Measurements from ENCODE around the gene SEBOX.

SEBOX gene

DNA sequence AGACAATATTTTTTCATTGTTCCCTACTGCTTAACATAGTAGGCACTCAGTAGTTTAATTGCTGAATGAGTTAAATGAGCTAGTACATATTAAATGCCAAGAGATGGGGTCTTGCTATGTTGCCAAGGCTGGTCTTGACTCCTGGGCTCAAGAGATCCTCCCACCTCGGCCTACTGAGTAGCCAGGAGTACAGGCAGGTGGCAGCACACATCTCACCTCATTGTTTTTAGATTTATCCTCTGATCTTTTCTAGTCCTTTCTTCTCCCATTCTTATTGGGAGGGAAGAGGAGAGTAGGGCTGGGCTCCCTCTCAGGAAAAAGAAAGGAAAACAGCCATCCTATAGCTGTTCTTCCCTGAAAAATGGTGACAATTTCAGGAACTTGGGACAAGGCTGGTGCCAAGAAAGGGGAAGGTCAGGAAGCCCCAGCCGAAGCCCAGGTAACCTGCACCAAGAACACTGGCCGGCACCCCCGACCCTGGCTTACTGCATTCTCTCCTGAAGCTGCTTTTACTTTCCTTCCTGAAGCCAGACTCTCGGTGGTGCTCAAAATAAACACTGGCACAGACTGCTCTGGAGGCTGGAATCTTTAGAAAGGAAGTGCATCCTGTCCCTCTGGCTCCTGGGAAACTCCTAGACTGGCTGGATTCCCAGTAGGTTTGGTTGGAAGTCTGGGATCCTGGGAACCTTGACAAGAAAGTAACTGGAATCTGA is 26.8 kb downstream of the SEBOX start:
- DNase-seq = peak; percentile 65

DNA sequence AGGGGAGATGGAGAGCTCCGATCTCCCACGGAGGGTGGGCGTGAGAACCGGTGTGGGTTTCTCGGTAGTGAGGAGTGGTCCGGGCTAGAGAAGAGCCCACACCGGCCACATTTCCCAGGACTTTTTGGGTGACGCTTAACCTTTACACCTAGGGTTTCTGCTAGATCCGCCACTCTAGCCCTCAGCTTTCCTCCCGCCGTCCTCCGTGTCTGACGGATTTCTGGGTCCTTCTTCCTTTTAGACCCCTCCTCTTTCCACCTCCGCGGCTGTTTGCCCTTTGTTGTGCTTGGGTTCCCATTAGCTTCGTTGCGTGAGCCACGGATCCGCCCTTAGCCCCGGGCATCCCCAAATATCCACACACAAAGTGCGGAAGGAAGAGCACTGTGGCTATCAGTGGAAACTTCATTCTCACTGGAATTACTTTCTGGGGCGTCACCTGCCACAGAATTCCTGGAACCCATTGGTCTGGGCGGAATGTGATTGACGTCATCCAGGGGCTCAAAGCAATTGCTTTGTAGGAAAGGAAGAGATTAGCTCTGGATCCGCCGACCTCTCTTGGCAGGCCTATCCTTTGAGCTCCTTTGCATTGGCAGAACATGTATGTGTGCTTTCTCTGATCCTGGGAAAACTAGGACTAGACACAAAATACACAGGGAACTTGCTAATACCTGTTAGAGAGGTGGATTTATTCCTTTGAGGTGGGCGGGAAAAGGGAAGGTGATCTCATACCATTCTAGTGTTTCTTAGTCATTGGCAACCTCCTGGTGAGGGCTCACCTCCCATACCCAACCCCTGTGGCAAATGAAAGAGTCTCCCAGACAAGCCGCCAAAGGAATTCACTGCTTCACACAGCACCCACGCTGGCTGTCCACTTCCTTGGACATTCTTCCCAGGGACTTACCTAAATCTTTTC is 28.8 kb downstream of the SEBOX start:
- peak; percentile 89 for DNase-seq

DNA sequence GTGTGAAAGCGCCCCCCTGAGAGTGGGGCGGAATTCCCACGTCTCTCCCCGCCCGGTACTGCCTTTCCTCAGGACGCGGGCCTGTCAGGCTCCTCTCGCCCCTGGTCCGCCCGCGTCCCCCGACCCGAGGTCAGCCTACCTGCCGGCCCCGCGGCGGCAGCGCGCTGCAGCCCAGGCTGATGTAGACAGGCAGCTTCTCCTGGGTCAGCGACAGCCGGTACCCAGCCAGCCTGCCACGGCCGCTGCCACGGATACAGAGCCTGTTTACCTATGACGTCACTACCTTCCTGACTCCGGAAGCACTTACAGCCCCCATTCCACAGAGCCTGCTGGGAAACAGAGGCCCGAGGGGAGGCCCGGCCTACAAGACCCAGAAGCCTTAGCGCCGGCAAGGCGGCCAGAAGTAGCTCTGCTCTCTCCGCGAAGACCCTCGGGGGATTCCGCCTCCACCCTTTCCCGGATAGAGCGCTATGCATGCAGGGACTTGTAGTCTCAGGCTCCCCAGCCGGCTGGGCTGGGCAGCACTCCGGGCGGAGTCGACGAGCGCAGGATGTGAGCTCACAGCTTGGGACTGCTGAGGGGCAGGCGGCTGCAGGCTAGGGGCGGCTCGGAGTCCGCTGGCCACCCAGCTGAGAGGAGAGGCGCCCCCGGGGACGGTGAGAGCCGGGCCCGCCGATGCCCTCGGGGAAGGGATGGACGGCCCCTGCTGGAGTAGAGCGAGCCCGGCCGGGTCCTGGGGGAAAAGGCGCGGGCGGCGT is 29.6 kb downstream of the SEBOX start, which contains the start of the genes IFT20 and TNFAIP1:
TSS of gene IFT20 (minus strand) at position 272 of the 758 bp plus-strand sequence. CDS start 3,487 bp downstream, outside the sequence.
TSS of gene TNFAIP1 (plus strand) at position 561 of the 758 bp plus-strand sequence. CDS start 3,761 bp downstream, outside the sequence.
- DNase-seq = peak; percentile 100

DNA sequence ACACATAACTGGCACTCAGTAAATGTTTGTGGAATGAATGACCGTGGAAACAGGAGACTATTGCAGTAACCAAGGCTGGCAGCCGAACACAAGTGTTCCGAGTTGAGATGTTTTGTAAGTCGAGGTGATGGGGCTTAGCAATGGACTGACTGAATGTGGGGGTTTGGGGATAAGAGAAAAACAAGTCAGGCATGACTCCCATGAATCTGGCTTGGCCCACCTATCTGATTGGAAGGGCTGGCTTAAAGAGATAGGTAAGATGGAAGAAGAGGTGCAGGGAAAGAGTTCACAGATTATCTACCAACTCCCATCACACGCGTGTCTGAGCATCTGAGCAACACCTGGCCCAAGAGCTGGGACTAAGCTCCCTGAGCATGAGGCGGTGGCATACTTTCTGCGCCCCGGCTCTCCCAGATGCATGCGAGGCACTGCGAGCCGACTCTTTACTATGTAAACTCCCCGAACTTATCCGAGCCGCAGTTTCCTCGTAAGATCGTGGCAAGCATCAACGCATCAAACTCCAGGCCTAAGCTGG is 30.3 kb downstream of the SEBOX start:
- DNase-seq = no peak

DNA sequence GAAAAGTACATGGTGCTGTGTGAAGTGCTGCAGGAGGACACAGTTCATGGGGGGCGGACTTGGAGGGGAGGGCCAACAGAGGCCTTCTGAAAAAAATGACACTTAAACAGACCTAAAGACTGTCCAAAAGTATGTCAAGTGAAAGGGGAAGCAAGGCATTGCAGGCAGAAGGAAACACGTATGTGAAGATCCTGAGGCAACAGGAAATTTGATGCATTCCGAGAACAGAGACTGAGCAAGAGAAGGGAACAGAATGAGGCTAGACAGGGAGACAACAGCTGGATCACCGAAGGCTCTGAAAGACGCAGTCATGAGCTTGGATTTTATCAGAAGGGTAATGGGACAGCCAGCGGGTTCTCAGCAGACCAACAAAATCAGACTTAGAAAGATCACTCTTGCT is 30.8 kb downstream of the SEBOX start:
- DNase-seq = no peak

DNA sequence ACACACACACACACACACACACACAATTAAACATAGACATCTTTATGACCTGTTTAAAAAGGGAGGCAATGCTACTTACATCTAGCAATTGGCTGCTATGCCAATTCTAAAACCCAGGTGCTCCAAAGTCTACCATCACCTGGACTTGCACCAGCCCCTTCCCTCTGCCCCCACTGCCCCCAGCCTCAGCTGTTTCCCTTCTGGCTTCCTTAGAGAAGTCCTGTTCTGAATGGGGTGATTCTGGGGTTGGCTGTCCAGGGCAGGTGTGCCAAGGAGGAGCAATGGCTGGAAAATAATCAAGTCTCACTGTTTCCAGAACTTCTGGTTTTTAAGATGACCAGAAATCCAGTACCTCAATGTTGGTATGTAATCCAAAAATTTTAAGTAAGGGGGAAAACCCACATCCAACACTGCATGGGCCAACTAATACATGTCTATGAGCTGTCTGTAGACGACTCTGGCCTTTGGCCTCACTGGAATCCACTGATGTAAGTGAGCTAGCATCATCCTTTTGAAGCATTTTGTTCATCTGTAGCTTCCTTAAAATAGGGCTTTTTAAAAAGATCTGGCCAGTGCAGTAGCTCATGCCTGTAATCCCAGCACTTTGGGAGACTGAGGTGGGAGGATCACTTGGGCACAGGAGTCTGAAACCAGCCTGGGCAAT is 31.8 kb downstream of the SEBOX start:
- no peak for DNase-seq

DNA sequence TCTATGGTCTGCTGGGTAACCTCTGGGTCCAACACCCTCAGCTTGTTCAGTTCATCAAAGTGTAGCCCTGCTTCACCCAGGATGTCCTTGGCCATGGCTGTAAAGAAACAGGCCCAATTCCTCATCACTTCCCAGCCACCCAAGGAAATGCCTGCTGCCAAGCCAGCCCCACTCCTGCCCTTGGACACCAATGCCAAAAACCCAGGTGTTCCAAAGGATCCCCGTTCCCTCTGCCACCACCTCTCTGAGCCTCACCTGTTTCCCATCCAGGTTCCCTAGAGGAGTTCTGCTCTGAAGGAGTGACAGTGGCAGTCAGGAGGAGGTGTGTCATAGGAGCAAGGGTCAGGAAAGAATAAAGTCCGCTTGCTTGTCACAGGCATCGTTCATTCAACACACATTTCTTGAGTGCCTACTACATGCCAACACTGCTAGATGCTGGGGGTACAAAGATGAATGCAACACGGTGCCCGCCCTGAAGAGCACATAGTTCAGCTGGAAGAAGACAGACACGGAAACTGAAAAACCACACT is 33.0 kb downstream of the SEBOX start:
- DNase-seq = no peak

DNA sequence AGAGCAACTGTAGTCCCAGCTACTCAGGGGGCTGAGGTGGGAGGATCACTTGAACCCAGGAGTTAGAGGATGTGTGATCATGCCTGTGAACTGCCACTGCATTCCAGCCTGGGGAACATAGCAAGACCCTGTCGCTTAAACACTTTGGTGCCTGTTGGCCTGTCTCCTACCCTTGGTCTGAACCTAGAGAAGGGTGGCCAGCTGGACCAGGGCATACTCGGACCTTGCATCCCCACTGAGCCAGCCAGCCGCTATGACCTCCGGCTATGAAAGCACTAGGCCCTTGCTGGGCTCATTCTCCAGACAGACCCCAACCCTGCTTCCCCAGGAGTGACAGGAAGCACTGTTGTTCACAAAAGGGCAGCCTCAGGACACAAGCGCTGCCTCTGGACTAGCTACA is 34.3 kb downstream of the SEBOX start:
- no peak for DNase-seq

DNA sequence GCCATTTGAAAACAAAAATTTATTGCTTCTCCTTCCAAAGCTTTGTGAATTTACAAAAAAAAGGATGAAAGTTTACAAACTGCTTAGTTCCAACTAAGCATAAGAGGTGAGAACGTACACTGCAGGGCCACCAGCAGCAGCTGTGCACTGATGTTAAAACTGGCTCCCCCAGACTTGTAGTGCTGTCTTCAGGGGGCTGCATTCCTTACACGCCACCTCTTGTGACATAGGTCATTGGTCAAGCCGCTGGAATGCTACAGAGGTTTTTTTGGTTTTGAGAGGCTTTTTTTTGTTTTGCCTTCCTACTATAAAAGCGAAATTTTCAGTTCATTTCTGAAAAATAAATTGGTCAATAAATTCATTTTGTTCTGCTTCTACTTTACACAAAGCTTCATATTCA is 36.7 kb downstream of the SEBOX start:
- DNase-seq = no peak

DNA sequence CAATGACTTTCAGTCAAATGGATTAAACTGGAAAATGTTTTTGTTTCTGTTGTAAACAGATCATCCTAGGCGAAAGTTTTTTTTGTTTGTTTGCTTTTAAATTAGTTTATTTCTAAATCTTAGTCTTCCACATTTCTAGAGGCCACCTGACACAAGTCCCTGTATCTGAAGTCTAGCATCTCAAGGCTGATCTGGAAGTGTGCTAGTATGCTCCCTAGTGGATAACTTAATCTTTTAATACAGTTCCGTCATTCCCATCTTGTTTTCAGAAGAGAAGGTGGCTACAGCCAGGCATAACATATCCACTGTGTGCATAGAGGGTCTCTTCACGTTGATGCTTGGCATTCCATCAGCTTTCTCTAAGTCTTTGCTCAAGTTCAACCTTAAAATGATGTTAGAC is 37.3 kb downstream of the SEBOX start:
- no peak for DNase-seq

DNA sequence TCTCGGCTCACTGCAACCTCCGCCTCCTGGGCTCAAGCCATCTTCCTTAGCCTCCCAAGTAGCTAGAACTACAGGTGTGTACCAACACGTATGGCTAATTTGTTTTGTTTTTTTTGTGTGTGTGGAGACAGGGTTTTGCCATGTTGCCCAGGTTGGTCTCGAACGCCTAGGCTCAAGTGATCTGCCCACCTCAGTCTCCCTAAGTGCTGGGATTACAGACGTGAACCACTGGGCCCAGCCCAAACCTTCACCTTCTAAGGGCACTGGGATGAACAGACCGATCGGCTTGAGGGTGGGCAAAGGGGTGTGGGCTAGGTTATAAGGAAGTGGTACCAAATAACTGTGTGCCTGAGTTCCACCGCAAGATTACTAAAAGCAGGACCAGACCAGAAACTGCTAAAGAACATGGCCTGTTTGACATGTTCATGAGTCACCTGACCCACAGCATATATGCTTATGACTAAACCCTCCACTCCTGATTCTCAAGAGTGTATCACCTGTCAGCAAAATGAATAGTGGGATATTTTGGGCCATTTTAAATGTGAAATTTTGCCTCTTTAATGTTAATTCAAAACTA is 37.9 kb downstream of the SEBOX start:
- no peak for DNase-seq

DNA sequence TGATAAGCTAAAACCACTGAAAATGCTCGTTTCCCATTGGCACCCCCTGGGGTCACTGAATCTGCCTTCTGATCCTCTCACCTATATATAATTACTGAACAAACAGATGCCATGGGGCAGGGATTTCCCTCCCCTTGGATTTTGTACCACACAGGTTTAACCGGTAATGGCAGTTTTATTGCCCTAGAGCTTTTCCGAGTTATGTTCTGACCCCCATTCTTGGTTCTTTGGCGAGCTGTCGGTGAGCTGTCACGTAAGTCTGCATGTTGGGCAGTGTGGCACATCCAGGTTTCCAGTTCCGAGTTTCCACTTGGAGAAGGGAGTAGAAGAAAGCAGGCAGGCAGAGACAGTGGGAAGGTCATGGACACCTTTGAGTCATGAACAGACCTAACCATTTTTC is 38.9 kb downstream of the SEBOX start:
- no peak for DNase-seq

DNA sequence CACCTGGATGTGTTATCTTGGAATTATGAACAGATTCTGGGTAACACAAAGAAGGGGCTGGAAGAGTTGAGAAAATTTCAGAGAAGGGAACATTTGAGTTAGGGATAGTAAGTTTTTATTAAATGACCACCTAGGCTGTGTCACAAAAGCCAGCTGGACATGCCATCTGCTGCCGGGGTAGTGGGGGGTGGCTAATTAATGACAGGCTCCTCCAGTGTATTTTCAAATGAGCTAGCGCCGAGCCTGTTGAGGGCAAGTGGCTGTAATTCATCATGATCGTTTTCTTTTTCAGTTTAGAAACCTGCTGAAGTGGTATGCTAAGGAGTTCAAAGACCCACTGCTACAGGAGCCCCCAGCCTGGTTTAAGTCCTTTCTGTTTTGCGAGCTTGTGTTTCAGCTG is 39.8 kb downstream of the SEBOX start:
- DNase-seq = no peak

DNA sequence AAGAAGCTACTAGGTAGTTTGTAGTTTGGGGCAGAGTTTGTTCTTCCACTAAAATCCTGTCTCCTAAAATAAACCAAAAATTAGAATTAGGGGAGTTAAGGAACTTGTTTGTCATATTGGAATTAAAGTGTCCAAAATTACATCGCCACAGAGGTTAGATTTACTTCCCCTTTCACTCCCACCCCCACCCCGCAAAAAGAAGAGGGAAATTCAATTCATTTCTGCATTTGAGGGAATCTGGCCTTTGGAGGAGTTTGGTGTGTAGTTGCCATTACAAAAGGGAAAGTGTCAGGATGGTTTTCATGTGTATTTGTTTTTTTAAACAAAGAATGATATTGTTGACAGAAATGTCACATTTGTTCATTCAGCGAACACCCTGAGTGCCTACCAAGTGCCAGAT is 40.2 kb downstream of the SEBOX start:
- DNase-seq = no peak

DNA sequence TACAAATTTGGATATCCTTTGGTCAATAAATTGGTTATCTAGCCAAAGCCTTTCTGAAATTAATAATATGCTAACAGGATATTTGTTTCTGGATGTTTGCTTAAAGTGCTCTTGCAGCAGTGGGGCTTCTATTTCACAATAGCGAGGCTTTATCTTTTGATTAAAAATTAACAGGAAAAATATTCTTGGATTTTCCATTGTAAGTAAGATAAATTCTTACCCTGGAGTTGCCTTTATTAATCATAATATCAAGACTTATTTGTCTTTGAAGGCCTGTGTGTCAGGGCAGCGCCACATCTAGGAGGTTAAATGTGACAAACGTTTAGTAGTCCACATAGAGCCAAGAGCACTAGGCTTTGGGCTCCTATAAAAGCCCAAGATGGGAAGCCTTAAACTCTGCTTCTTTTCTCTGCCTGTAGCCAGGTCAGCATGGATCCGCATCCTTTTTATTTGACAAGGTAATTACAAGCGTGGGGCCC is 40.7 kb downstream of the SEBOX start:
- DNase-seq = no peak

DNA sequence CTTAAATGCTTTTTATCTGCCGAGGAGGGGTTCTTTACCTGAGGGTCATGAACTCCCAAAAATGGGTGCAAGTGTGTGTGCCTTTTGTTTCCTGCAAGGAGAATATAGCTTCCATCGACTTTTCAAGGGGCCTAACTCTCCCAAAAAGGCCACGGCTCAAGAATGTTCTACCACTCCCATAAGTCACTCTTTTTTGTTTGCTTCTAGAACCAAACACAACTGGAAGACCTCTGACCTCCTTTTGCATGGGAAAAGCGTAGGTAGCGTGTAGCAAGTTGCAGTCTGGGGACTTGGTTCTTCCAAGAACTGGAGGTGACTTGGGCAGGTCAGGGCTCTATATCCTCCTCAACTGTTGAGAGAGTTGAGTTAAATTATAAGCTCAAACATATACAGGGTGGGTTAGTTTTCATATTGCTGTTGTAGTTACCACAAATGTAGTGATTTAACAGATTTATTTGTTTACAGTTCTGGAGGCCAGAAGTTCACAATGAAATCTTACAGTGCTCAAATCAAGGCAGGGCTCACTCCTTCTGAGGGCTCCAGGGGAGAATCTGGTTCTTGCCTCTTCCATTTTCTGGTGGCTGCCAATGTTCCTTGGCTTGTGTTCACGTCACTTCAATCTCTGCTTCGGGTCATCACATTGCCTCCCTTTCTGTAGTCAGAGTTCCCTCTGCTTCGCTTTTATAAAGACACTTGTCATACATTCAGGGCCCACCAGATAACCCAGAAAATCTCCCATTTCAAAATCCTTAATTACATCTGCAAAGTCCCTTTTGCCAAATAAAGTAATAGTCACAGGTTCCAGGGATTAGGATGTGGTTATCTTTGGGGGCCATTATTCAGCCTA is 44.6 kb downstream of the SEBOX start:
- DNase-seq = no peak

DNA sequence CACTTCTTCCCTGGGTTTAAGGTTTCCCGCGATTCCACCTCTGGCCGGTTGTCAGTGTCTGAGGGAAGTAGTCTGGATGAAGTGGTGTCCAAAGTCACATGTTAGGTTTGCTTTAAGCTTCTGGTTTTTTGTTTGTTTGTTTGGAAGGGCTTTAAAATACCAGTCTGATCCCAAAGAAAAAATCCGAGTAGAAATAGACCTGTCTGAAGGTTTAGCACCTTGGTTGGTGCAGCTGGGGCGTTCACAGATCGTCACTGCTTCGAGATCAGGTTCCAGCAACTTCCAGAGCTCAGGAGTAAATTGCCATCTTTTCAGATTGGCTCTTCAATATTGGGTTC is 45.4 kb downstream of the SEBOX start:
- DNase-seq = no peak

DNA sequence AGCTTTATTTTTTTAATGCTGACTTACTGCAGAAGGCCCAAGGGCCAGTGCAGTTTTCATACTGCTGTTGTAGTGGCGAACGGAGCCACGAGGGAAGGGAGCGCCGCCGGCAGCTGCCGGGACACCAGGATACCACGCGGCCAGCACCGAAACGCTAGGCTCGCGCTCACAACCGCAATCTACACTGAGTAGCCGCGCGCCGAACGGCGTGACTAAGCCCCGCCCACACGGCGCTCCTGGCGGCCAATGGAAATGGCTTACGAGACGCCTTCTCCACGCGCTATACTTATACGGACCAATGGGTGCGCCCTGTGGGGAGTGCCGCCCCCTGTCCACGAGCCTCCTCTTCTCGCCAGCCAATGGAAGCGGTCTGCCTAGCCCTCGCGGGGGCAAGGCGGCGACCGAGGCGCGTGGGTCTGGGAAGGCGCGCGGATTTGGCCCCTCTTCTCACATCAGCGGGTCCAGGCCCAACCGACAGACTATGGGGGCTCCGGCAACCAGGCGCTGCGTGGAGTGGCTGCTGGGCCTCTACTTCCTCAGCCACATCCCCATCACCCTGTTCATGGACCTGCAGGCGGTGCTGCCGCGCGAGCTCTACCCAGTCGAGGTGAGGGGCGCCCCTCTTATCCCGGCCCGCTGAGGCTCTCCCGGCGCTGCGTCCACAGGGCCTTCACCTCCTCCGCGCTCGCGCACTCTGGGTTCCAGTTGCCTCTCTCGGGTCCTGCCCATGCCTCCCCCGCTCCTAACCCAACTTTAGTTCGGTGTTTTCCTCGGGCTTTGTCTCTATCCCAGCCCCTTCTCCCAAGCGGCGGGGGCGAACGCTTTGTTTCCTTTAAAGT is 46.0 kb downstream of the SEBOX start, which contains the start of gene TMEM97:
TSS of gene TMEM97 (plus strand) at position 442 of the 839 bp plus-strand sequence. CDS start at position 482, 40 bp downstream.
- peak; percentile 95 for DNase-seq

DNA sequence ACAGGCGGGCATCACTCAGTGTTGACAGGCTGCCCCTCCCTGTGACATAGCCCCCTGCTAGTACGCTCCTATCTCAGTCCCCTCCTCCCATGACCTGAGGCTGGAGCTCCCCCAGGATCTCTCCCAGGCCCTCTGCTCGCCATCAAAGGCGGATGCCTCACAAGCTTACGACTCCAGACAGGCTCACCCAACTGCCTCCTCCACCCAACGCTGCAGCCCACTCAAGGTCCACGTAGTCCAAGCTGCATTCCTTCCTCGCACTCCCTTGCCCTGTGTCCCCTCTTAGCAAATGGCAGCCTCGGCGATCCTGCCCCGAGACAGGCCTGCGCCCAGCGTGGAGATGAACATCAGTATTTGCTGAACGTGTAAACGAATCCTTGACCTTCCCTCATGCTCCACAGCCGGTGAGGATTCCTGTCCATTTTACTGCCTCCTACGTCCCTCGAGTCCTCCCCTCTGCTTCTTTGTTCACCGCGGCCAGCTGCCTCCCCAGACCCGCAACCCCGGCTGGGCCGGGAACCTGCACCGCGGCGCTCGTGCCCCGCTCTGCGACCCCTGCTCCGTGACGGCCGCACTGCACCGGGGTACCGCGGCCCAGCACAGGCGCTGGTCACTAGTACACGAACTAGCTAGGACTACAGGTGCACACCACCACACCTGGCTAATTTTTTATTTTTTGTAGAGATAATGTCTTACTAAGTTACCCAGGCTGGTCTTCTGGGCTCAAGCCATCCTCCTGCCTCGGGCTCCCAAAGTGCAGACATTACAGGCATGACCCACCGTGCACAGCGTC is 46.8 kb downstream of the SEBOX start:
- no peak for DNase-seq

Data from fibroblast of skin of right quadriceps (primary cell).